CD14-positive monocyte (primary cell): ENCODE data around the gene ZC3HAV1. TPM values are rescaled to one million over a fixed set of nuclear protein-coding genes. Genes with fewer than 3 reads are reported as not detected.

Source experiments
- DNase-seq, 3 donors: peaks; one replicate each; pipeline ENCODE4 v3.0.0-alpha.2; 2011 to 2022
- H2AFZ ChIP-seq: 2 replicates; pipeline ENCODE4 v1.6.0; 2012; ENCODE audit warnings: mild to moderate bottlenecking, low read depth, low read length, inconsistent platforms; ENCODE audit not compliant: insufficient read depth, poor library complexity, severe bottlenecking
- H3K27ac ChIP-seq, 2 donors: 1 replicate in 1 of 2; 2 replicates in 1 of 2; pipeline ENCODE4 v1.5.1; 2012 to 2013; ENCODE audit warnings: low read length in 2 of 2, control low read depth in 1 of 2, inconsistent platforms in 1 of 2, low read depth in 1 of 2, mild to moderate bottlenecking in 1 of 2
- H3K27me3 ChIP-seq, 2 donors: one replicate each; pipeline versions ENCODE4 v1.6.0 to v1.6.1; 2011 to 2013; ENCODE audit warnings: low read length in 2 of 2; ENCODE audit not compliant: control insufficient read depth in 2 of 2, insufficient read depth in 2 of 2
- H3K36me3 ChIP-seq, 2 donors: replicated peaks in 1 of 2; 1 replicate in 1 of 2; 2 replicates in 1 of 2; pipeline versions ENCODE4 v1.5.1 to v1.6.1; 2012 to 2013; ENCODE audit warnings: low read length in 2 of 2, control low read depth in 1 of 2, inconsistent platforms in 1 of 2, mild to moderate bottlenecking in 1 of 2; ENCODE audit not compliant: insufficient read depth in 2 of 2, control insufficient read depth in 1 of 2
- H3K4me1 ChIP-seq, 2 donors: 1 replicate in 1 of 2; 2 replicates in 1 of 2; pipeline versions ENCODE4 v1.5.1 to v1.6.1; 2012 to 2013; ENCODE audit warnings: low read length in 2 of 2, control low read depth in 1 of 2, inconsistent platforms in 1 of 2, mild to moderate bottlenecking in 1 of 2, moderate library complexity in 1 of 2; ENCODE audit not compliant: insufficient read depth in 2 of 2, control insufficient read depth in 1 of 2
- H3K4me2 ChIP-seq: replicated peaks from 2 replicates; pipeline ENCODE3; 2012; ENCODE audit warnings: low read length, moderate library complexity, mild to moderate bottlenecking; ENCODE audit not compliant: poor library complexity, severe bottlenecking; ENCODE audit errors: extremely low read depth
- H3K4me3 ChIP-seq, 3 experiments: fragments of 200-600 bp in 1 of 3; sonication (generic) in 1 of 3; replicated peaks in 1 of 3; 1 replicate in 2 of 3; 2 replicates in 1 of 3; pipeline ENCODE4 v1.5.1; 2011 to 2013; ENCODE audit warnings: low read length in 3 of 3, mild to moderate bottlenecking in 3 of 3, control low read depth in 2 of 3, low read depth in 2 of 3, inconsistent platforms in 1 of 3, moderate library complexity in 1 of 3
- H3K79me2 ChIP-seq: 2 replicates; pipeline ENCODE4 v1.6.0; 2012; ENCODE audit warnings: mild to moderate bottlenecking, control low read depth, inconsistent platforms, low read length, moderate library complexity; ENCODE audit not compliant: insufficient read depth
- H3K9ac ChIP-seq: 2 replicates; pipeline ENCODE4 v1.6.0; 2017; ENCODE audit warnings: low read length, mild to moderate bottlenecking; ENCODE audit not compliant: insufficient read depth, poor library complexity, severe bottlenecking
- H3K9me3 ChIP-seq, 2 donors: replicated peaks in 1 of 2; 1 replicate in 1 of 2; 2 replicates in 1 of 2; pipeline versions ENCODE4 v1.5.1 to v1.6.1; 2012 to 2013; ENCODE audit warnings: low read length in 2 of 2, control low read depth in 1 of 2; ENCODE audit not compliant: control insufficient read depth in 1 of 2, insufficient read depth in 1 of 2
- H4K20me1 ChIP-seq: 2 replicates; pipeline ENCODE4 v1.6.0; 2012; ENCODE audit warnings: mild to moderate bottlenecking, low read length, control low read depth, moderate library complexity; ENCODE audit not compliant: insufficient read depth
- H3K27ac Mint-ChIP-seq, 7 donors: one replicate each; pipeline ENCODE4 v1.8.0; 2020; ENCODE audit warnings: mild to moderate bottlenecking in 7 of 7, mixed read lengths in 7 of 7, moderate library complexity in 6 of 7, inconsistent platforms in 2 of 7
- H3K27me3 Mint-ChIP-seq, 3 donors: one replicate each; pipeline ENCODE4 v1.8.0; 2021 to 2022; ENCODE audit warnings: low read depth in 3 of 3, mild to moderate bottlenecking in 3 of 3, mixed read lengths in 3 of 3, moderate library complexity in 3 of 3, inconsistent platforms in 1 of 3
- H3K36me3 Mint-ChIP-seq, 2 donors: one replicate each; pipeline ENCODE4 v1.8.0; 2020; ENCODE audit warnings: mixed read lengths in 2 of 2, inconsistent platforms in 1 of 2, mild to moderate bottlenecking in 1 of 2
- H3K4me1 Mint-ChIP-seq: one replicate; pipeline ENCODE4 v1.8.0; 2020; ENCODE audit warnings: mild to moderate bottlenecking, mixed read lengths
- H3K4me3 Mint-ChIP-seq, 2 donors: one replicate each; pipeline ENCODE4 v1.8.0; 2020; ENCODE audit warnings: mild to moderate bottlenecking in 2 of 2, mixed read lengths in 2 of 2, moderate library complexity in 1 of 2
- H3K9me3 Mint-ChIP-seq, 7 donors: one replicate each; pipeline ENCODE4 v1.8.0; 2020 to 2022; ENCODE audit warnings: mixed read lengths in 7 of 7, mild to moderate bottlenecking in 6 of 7, moderate library complexity in 6 of 7, inconsistent platforms in 2 of 7
- CTCF ChIP-seq: fragments of 200-600 bp; IDR thresholded peaks from one replicate; pipeline ENCODE4 v1.8.0; 2022; ENCODE audit warnings: antibody characterized with exemption, mild to moderate bottlenecking
- WGBS: methylation state at CpG from one replicate; pipeline ENCODE4 v1.1.5; 2013; ENCODE audit warnings: missing lambda C conversion rate; ENCODE audit not compliant: insufficient coverage; 5-methylcytosine and 5-hydroxymethylcytosine counted together
- intact Hi-C, 2 donors: fragments of 100-400 bp; cut with micrococcal nuclease; formaldehyde crosslinking; loops; one replicate each; pipeline versions ENCODE4 v1.15.0 to v1.15.1; 2023
- polyA plus RNA-seq, 3 donors: library from polyadenylated mRNA; depleted of rRNA in 1 of 3; unstranded in 2 of 3; stranded (reverse) in 1 of 3; fragments of 300-500 nt in 2 of 3; fragments of >200 nt in 1 of 3; fragmentation: Illumina TruSeq in 2 of 3; gene quantifications; 1 replicate in 2 of 3; 2 replicates in 1 of 3; pipeline ENCODE4 v1.2.3, GENCODE V29; 2012 to 2021

The ZC3HAV1 gene
- polyA plus RNA-seq, 3 donors, result 20.7 to 30.2 (median 21.2) TPM

- no CpG with 5 or more reads among the region's 3 CpGs for WGBS
- no peaks in the 10 kb centered on the region for H3K27me3 ChIP-seq
- Mint-ChIP-seq H3K27ac (peak overlapping the region; percentile 78 to 92 (median 81)), H3K4me1 (peaks cover 63% of the 10 kb centered on the region), H3K27me3 (peaks cover 0 to 3% (median 0%) of the 10 kb centered on the region in 3 donors), H3K36me3 (peaks cover 2 to 8% of the 10 kb centered on the region in 2 donors), H3K9me3 (peaks cover 0 to 3% (median 0%) of the 10 kb centered on the region in 7 donors), H3K4me3 (peak overlapping the region in 1 of 2 donors; percentile 90)
- peaks cover 85% of the 10 kb centered on the region for H3K79me2 ChIP-seq
- peak overlapping the region in 1 of 3 experiments; percentile 98 for H3K4me3 ChIP-seq
- peaks cover 53 to 58% of the 10 kb centered on the region in 2 donors for H3K4me1 ChIP-seq
- no peak overlapping the region for H3K9ac ChIP-seq
- H2AFZ ChIP-seq, result no peak overlapping the region
- intact Hi-C loops, result no loop called here
- no peaks in the 10 kb centered on the region for H3K9me3 ChIP-seq
- H4K20me1 ChIP-seq, result peaks cover 74% of the 10 kb centered on the region
- DNase-seq, result no peak
- no peaks in the 10 kb centered on the region for H3K36me3 ChIP-seq
- peak overlapping the region; percentile 92 for H3K4me2 ChIP-seq
- peak overlapping the region in 1 of 2 donors; percentile 91 for H3K27ac ChIP-seq
- TF ChIP-seq CTCF, result no peak
Observed at GRCh38 chr7:139105484-139105883, 4.0 kb downstream of the ZC3HAV1 start.

GRCh38 chr7:139104091-139104450 is 5.4 kb downstream of the ZC3HAV1 start:
- Mint-ChIP-seq H3K4me1 (peaks cover 64% of the 10 kb centered on the region), H3K4me3 (peak overlapping the region; percentile 79 to 90), H3K27me3 (peaks cover 0 to 3% (median 0%) of the 10 kb centered on the region in 3 donors), H3K27ac (peak overlapping the region; percentile 78 to 92 (median 83)), H3K36me3 (peaks cover 5 to 12% of the 10 kb centered on the region in 2 donors), H3K9me3 (peaks cover 0 to 3% (median 0%) of the 10 kb centered on the region in 7 donors)
- Histone ChIP-seq H3K79me2 (peaks cover 97% of the 10 kb centered on the region), H3K4me3 (peak overlapping the region; percentile 19 to 98 (median 55)), H3K36me3 (peaks cover 2 to 3% of the 10 kb centered on the region in 2 donors), H3K27me3 (no peaks in the 10 kb centered on the region), H3K27ac (peak overlapping the region; percentile 22 to 91), H3K4me2 (peak overlapping the region; percentile 92), H3K4me1 (peaks cover 47 to 50% of the 10 kb centered on the region in 2 donors), H4K20me1 (peaks cover 87% of the 10 kb centered on the region), H3K9ac (peak overlapping the region; percentile 43), H2AFZ (no peak overlapping the region), H3K9me3 (no peaks in the 10 kb centered on the region)
- WGBS, result no CpG with 5 or more reads among the region's 8 CpGs
- intact Hi-C loops, result loop anchor here in 1 of 2 donors (1.0 kb wide), 1 partner anchor 9 kb away; no protein-coding TSS in a partner anchor
- DNase-seq, result no peak
- TF ChIP-seq CTCF, result no peak
